ENCODE results near the gene ZNF346. TPM values are rescaled to one million over a fixed set of nuclear protein-coding genes. Genes with fewer than 3 reads are reported as not detected.
A peak's percentile ranks its signal among the peaks of the same experiment; 100 is the strongest.

The ZNF346 gene
- total and polyA plus RNA-seq, 2 of the 13 experiments (the other 11 are each of a cell fraction or from before 2014, with no cell fraction given): 8.6 to 19.4 TPM

GRCh38 chr5:177022386-177023302, at the start of gene ZNF346 (continued):
- no peak for TF ChIP-seq SOX13 (IDR thresholded peaks at IDR 0.05)
- no peak; a peak in 1 of 4 replicates for TF ChIP-seq SOX13 (CRISPR knock-in tag; conservative IDR thresholded peaks at IDR 0.05 in 1 of 2, IDR thresholded peaks at IDR 0.05 in 1 of 2)
- TF ChIP-seq ZBTB37 (CRISPR knock-in tag; IDR thresholded peaks at IDR 0.05): no peak
- no peak for TF ChIP-seq SMAD9 (CRISPR knock-in tag; IDR thresholded peaks at IDR 0.05)
- no peak for TF ChIP-seq ZBTB42 (CRISPR knock-in tag; IDR thresholded peaks at IDR 0.05)
- TF ChIP-seq RFX3 (CRISPR knock-in tag; IDR thresholded peaks at IDR 0.05): no peak
- no peak for TF ChIP-seq ZNF512 (CRISPR knock-in tag; IDR thresholded peaks at IDR 0.05)
- TF ChIP-seq ZBTB38 (CRISPR knock-in tag; IDR thresholded peaks at IDR 0.05): no peak
- peak; percentile 79 for TF ChIP-seq ZNF329 (CRISPR knock-in tag; IDR thresholded peaks at IDR 0.05; ENCODE audit: low read depth)
- TF ChIP-seq DNMT3B (CRISPR knock-in tag; conservative IDR thresholded peaks at IDR 0.05): 0 out of 2 replicates have a peak, but pooled peaks have one; percentile 18
- TF ChIP-seq YY1 (IDR thresholded peaks at IDR 0.05; ENCODE audit: insufficient read depth, insufficient replicate concordance, low read depth, low read length): peak; percentile 88
- no peak for TF ChIP-seq NFATC3 (CRISPR knock-in tag; IDR thresholded peaks at IDR 0.05)
- TF ChIP-seq ZBTB25 (CRISPR knock-in tag; IDR thresholded peaks at IDR 0.05): peak; percentile 86; the same call in 1 of the 2 replicates
- TF ChIP-seq NR2F6 (IDR thresholded peaks at IDR 0.05): no peak
- no peak for TF ChIP-seq NR2F6 (CRISPR knock-in tag; IDR thresholded peaks at IDR 0.05)
- no peak for TF ChIP-seq AGO1 (IDR thresholded peaks at IDR 0.05; ENCODE audit: low read depth, low read length, poor library complexity, severe bottlenecking)
- TF ChIP-seq ZNF776 (CRISPR knock-in tag; IDR thresholded peaks at IDR 0.05): no peak
- TF ChIP-seq ZNF496 (CRISPR knock-in tag; IDR thresholded peaks at IDR 0.05; ENCODE audit: insufficient replicate concordance): no peak
- no peak for TF ChIP-seq GATAD2A (CRISPR knock-in tag; IDR thresholded peaks at IDR 0.05)
- TF ChIP-seq ZBTB10 (CRISPR knock-in tag; IDR thresholded peaks at IDR 0.05; ENCODE audit: borderline replicate concordance): peak; percentile 70; the same call in 1 of the 2 replicates
- no peak for TF ChIP-seq TEAD3 (CRISPR knock-in tag; optimal IDR thresholded peaks at IDR 0.05; ENCODE audit: borderline replicate concordance)
- TF ChIP-seq ZNF557 (CRISPR knock-in tag; IDR thresholded peaks at IDR 0.05): no peak
- TF ChIP-seq ZNF24 (IDR thresholded peaks at IDR 0.05): no peak
- peak; percentile 55; the same call in 1 of the 2 replicates for TF ChIP-seq ZNF350 (CRISPR knock-in tag; IDR thresholded peaks at IDR 0.05; ENCODE audit: borderline replicate concordance, low read depth)
